ENCODE data around the gene DNAJC22. TPM values are rescaled to one million over a fixed set of nuclear protein-coding genes. Genes with fewer than 3 reads are reported as not detected.

DNAJC22 gene
- total RNA-seq, 4 donors from 2014 or later = 5.0 to 57.8 (median 56.4) TPM

- Histone ChIP-seq H3K27me3 (no peaks in the 10 kb centered on the region), H3K9me3 (no peaks in the 10 kb centered on the region), H3K36me3 (no peaks in the 10 kb centered on the region), H3K27ac (no peak overlapping the region), H3K4me1 (peaks cover 0 to 5% (median 0%) of the 10 kb centered on the region in 4 donors), H3K4me3 (no peak overlapping the region)
- DNase-seq = no peak
- TF ChIP-seq POLR2A (IDR thresholded peaks at IDR 0.05) = no peak
- TF ChIP-seq CTCF (IDR thresholded peaks at IDR 0.05) = no peak
Measured at GRCh38 chr12:49362077-49362476, 15.4 kb downstream of the DNAJC22 start.

- TF ChIP-seq POLR2A (IDR thresholded peaks at IDR 0.05) = no peak
- no peak for TF ChIP-seq CTCF (IDR thresholded peaks at IDR 0.05)
- H3K27ac ChIP-seq = no peak overlapping the region
Measured at GRCh38 chr12:49364989-49365388, 18.3 kb downstream of the DNAJC22 start.

GRCh38 chr12:49365542-49365941 is 18.9 kb downstream of the DNAJC22 start:
- no peak for TF ChIP-seq POLR2A (IDR thresholded peaks at IDR 0.05)
- TF ChIP-seq CTCF (IDR thresholded peaks at IDR 0.05) = no peak
- Histone ChIP-seq H3K27ac (no peak overlapping the region), H3K4me3 (peak overlapping the region in 1 of 4 donors; percentile 90)

More at GRCh38 chr12:49364989-49365388, 18.3 kb downstream of the DNAJC22 start:
- H3K27me3 ChIP-seq = no peaks in the 10 kb centered on the region
- H3K4me3 ChIP-seq = no peak overlapping the region
- H3K4me1 ChIP-seq = peaks cover 0 to 16% (median 0%) of the 10 kb centered on the region in 4 donors
- no peaks in the 10 kb centered on the region for H3K36me3 ChIP-seq
- no peaks in the 10 kb centered on the region for H3K9me3 ChIP-seq
- no peak for DNase-seq

GRCh38 chr12:49366096-49366651 is 19.5 kb downstream of the DNAJC22 start:
- Histone ChIP-seq H3K4me3 (peak overlapping the region; percentile 76 to 90 (median 82)), H3K27me3 (no peaks in the 10 kb centered on the region), H3K27ac (peak overlapping the region; percentile 93 to 97 (median 94)), H3K4me1 (peaks cover 0 to 18% (median 0%) of the 10 kb centered on the region in 4 donors), H3K9me3 (no peaks in the 10 kb centered on the region), H3K36me3 (no peaks in the 10 kb centered on the region)
- TF ChIP-seq CTCF (IDR thresholded peaks at IDR 0.05) (no peak), POLR2A (IDR thresholded peaks at IDR 0.05) (no peak)
- no peak for DNase-seq

More at GRCh38 chr12:49365542-49365941, 18.9 kb downstream of the DNAJC22 start:
- Histone ChIP-seq H3K27me3 (no peaks in the 10 kb centered on the region), H3K4me1 (peaks cover 0 to 18% (median 0%) of the 10 kb centered on the region in 4 donors), H3K36me3 (no peaks in the 10 kb centered on the region), H3K9me3 (no peaks in the 10 kb centered on the region)
- no peak for DNase-seq

- peak; percentile 83 to 96 (median 94) for DNase-seq
- TF ChIP-seq POLR2A (IDR thresholded peaks at IDR 0.05) = peak; percentile 66 to 69
- peak; percentile 6 to 44 (median 36) for TF ChIP-seq CTCF (IDR thresholded peaks at IDR 0.05)
- Histone ChIP-seq H3K9me3 (no peaks in the 10 kb centered on the region), H3K27ac (peak overlapping the region; percentile 93 to 97 (median 94)), H3K36me3 (no peaks in the 10 kb centered on the region), H3K4me1 (peaks cover 0 to 18% (median 0%) of the 10 kb centered on the region in 4 donors), H3K4me3 (peak overlapping the region; percentile 76 to 90 (median 82)), H3K27me3 (no peaks in the 10 kb centered on the region)
Measured at GRCh38 chr12:49366652-49367380, 20.1 kb downstream of the DNAJC22 start.

Measured in Peyer's patch (tissue), 4 donors.